Activated T-cell treated with anti-CD3 and anti-CD28 coated beads, Interleukin-2, amount 50 U/mL, for 24 hours (primary cell): ENCODE data around the gene NHSL2.

ENCODE experiments used
- DNase-seq: peaks from one replicate; pipeline ENCODE4 v3.0.0-alpha.2; 2020
- H3K27ac Mint-ChIP-seq: 2 replicates; pipeline ENCODE4 v1.8.0; 2020; ENCODE audit warnings: mild to moderate bottlenecking, mixed read lengths
- H3K27me3 Mint-ChIP-seq: 2 replicates; pipeline ENCODE4 v1.8.0; 2020; ENCODE audit warnings: mixed read lengths
- H3K36me3 Mint-ChIP-seq: 2 replicates; pipeline ENCODE4 v1.8.0; 2020; ENCODE audit warnings: low read depth, mixed read lengths
- H3K4me1 Mint-ChIP-seq: 2 replicates; pipeline ENCODE4 v1.8.0; 2020; ENCODE audit warnings: low read depth, mixed read lengths
- H3K4me3 Mint-ChIP-seq: 2 replicates; pipeline ENCODE4 v1.8.0; 2020; ENCODE audit warnings: mild to moderate bottlenecking, moderate library complexity, mixed read lengths
- H3K9me3 Mint-ChIP-seq: 2 replicates; pipeline ENCODE4 v1.8.0; 2020; ENCODE audit warnings: mixed read lengths

NHSL2 gene

DNA sequence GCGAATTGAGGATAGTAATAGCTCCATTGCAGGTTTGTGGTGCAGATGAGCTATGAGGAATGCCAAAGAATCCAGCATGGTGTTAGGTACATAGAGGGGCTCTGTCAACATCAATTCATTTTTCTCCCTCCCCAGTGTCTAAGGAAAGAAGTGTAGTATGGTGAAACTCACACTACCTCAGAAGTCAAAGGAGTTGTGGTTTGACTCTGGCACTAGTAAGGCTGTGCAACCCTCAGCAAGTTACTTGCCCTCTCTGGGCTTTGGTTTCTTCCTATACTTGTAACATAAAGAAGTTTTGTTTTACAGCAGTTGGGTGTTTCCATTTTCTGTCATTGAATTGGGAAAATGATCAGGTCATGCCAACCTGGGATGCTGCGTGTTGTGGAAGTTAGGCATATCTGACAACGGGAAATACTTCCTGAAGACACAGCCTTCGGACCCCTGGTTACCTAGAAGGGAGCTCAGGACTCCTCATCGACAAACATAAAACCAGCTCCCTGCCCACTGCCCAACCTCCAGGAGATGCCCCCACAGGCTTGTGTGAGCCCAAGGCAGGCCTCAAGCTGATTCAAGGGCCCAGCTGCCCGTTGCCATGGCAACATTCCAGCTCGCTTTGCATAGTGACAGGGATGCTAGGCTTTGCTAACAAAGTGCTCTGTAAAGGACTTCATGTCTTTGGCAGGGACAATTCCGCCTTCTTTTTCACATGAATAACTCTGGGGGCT is 149.7 kb downstream of the NHSL2 start:
- peaks cover 66% of the 10 kb centered on the region for H3K27me3 Mint-ChIP-seq
- no peak overlapping the region for H3K4me3 Mint-ChIP-seq
- no peaks in the 10 kb centered on the region for H3K36me3 Mint-ChIP-seq
- no peak for DNase-seq
- H3K27ac Mint-ChIP-seq: no peak overlapping the region
- H3K4me1 Mint-ChIP-seq: no peaks in the 10 kb centered on the region
- H3K9me3 Mint-ChIP-seq: no peaks in the 10 kb centered on the region

- no peaks in the 10 kb centered on the region for H3K36me3 Mint-ChIP-seq
- DNase-seq: no peak
- no peak overlapping the region for H3K4me3 Mint-ChIP-seq
- H3K27me3 Mint-ChIP-seq: peaks cover 69% of the 10 kb centered on the region
- H3K27ac Mint-ChIP-seq: no peak overlapping the region
- no peaks in the 10 kb centered on the region for H3K4me1 Mint-ChIP-seq
- H3K9me3 Mint-ChIP-seq: no peaks in the 10 kb centered on the region
Measured at GRCh38 chrX:72060921-72061490, 150.4 kb downstream of the NHSL2 start.

DNA sequence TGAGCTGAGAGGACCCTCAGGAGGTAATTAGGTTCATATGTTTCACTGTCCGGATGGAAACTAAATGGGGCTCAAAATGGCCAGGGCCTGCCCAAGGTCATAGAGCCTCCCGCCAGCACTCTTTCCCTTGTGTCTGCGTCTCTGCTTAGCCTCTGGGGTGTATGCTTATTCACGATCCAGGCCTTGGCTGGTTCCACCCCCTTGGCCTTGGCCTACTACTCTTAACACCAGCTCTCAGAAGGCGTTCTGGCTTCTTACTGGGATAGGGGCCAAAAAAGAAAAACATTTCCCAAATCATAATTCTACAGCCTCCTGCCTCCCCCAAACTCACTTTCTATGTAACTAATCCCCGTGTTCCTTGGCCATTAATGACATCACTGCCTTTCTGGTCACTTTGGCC is 152.3 kb downstream of the NHSL2 start:
- Mint-ChIP-seq H3K9me3 (no peaks in the 10 kb centered on the region), H3K4me3 (no peak overlapping the region), H3K36me3 (no peaks in the 10 kb centered on the region), H3K27ac (no peak overlapping the region), H3K27me3 (peaks cover 70% of the 10 kb centered on the region), H3K4me1 (no peaks in the 10 kb centered on the region)
- no peak for DNase-seq

GRCh38 chrX:72069350-72070160 is 158.9 kb downstream of the NHSL2 start:
- H3K36me3 Mint-ChIP-seq: no peaks in the 10 kb centered on the region
- DNase-seq: no peak
- H3K4me1 Mint-ChIP-seq: no peaks in the 10 kb centered on the region
- no peak overlapping the region for H3K27ac Mint-ChIP-seq
- no peaks in the 10 kb centered on the region for H3K9me3 Mint-ChIP-seq
- H3K4me3 Mint-ChIP-seq: no peak overlapping the region
- H3K27me3 Mint-ChIP-seq: peaks cover 85% of the 10 kb centered on the region

GRCh38 chrX:72071213-72071612 is 160.6 kb downstream of the NHSL2 start:
- H3K4me3 Mint-ChIP-seq: no peak overlapping the region
- no peaks in the 10 kb centered on the region for H3K9me3 Mint-ChIP-seq
- H3K27me3 Mint-ChIP-seq: peaks cover 79% of the 10 kb centered on the region
- no peaks in the 10 kb centered on the region for H3K36me3 Mint-ChIP-seq
- DNase-seq: no peak
- H3K4me1 Mint-ChIP-seq: no peaks in the 10 kb centered on the region
- no peak overlapping the region for H3K27ac Mint-ChIP-seq

GRCh38 chrX:72073633-72074032 is 163.0 kb downstream of the NHSL2 start:
- no peak overlapping the region for H3K4me3 Mint-ChIP-seq
- no peak for DNase-seq
- H3K27me3 Mint-ChIP-seq: peaks cover 77% of the 10 kb centered on the region
- no peak overlapping the region for H3K27ac Mint-ChIP-seq
- H3K36me3 Mint-ChIP-seq: no peaks in the 10 kb centered on the region
- H3K9me3 Mint-ChIP-seq: no peaks in the 10 kb centered on the region
- H3K4me1 Mint-ChIP-seq: peaks cover 10% of the 10 kb centered on the region

DNA sequence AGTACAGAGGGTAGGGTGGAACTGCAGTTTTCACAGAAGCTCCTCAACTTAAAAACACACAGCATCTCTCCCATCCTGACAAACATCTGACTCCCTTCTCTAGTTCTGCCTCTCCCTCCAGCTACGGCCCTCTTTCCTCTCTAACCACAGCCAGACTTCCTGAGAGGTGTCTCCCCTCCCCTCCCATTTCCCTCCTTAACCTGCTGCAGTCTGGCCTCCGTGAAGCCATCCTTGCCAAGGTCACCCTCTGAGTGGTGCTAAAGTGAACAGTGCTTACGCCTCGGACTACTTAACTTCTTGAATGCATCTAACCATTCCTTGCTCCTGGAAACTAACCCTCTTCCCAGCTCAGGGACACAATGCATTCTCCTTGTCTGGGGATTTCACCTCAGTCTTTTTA is 167.8 kb downstream of the NHSL2 start:
- Mint-ChIP-seq H3K4me3 (no peak overlapping the region), H3K9me3 (no peaks in the 10 kb centered on the region), H3K27ac (no peak overlapping the region), H3K36me3 (no peaks in the 10 kb centered on the region), H3K4me1 (peaks cover 10% of the 10 kb centered on the region), H3K27me3 (peaks cover 62% of the 10 kb centered on the region)
- no peak for DNase-seq

GRCh38 chrX:72079607-72080006 is 169.0 kb downstream of the NHSL2 start:
- H3K4me1 Mint-ChIP-seq: peaks cover 10% of the 10 kb centered on the region
- no peaks in the 10 kb centered on the region for H3K36me3 Mint-ChIP-seq
- DNase-seq: no peak
- H3K27me3 Mint-ChIP-seq: peaks cover 58% of the 10 kb centered on the region
- no peaks in the 10 kb centered on the region for H3K9me3 Mint-ChIP-seq
- no peak overlapping the region for H3K27ac Mint-ChIP-seq
- no peak overlapping the region for H3K4me3 Mint-ChIP-seq

DNA sequence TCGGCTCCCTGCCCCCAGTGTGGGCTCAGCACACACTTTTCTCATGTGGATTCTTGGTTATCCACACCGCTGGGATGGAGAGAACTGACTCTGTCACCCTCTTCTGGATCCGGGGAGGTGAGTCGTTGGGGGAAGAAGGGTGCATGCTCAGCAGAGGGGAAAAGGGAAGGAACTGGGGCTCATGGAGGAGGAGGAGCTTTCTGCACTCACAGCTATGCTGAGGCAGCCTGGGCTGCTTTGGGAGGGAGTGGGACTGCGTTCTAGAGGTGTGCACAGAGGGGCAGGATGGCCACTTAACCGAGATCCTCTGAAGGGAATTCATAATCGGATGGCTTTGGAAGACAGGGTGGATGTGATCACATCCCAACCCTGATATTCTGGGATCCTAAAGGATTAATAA is 169.5 kb downstream of the NHSL2 start:
- Mint-ChIP-seq H3K27me3 (peaks cover 61% of the 10 kb centered on the region), H3K4me1 (peaks cover 10% of the 10 kb centered on the region), H3K36me3 (no peaks in the 10 kb centered on the region), H3K4me3 (no peak overlapping the region), H3K9me3 (no peaks in the 10 kb centered on the region), H3K27ac (no peak overlapping the region)
- DNase-seq: no peak

GRCh38 chrX:72080800-72081199 is 170.2 kb downstream of the NHSL2 start:
- H3K4me3 Mint-ChIP-seq: no peak overlapping the region
- DNase-seq: no peak
- no peak overlapping the region for H3K27ac Mint-ChIP-seq
- peaks cover 62% of the 10 kb centered on the region for H3K27me3 Mint-ChIP-seq
- H3K4me1 Mint-ChIP-seq: peaks cover 10% of the 10 kb centered on the region
- H3K36me3 Mint-ChIP-seq: no peaks in the 10 kb centered on the region
- no peaks in the 10 kb centered on the region for H3K9me3 Mint-ChIP-seq

DNA sequence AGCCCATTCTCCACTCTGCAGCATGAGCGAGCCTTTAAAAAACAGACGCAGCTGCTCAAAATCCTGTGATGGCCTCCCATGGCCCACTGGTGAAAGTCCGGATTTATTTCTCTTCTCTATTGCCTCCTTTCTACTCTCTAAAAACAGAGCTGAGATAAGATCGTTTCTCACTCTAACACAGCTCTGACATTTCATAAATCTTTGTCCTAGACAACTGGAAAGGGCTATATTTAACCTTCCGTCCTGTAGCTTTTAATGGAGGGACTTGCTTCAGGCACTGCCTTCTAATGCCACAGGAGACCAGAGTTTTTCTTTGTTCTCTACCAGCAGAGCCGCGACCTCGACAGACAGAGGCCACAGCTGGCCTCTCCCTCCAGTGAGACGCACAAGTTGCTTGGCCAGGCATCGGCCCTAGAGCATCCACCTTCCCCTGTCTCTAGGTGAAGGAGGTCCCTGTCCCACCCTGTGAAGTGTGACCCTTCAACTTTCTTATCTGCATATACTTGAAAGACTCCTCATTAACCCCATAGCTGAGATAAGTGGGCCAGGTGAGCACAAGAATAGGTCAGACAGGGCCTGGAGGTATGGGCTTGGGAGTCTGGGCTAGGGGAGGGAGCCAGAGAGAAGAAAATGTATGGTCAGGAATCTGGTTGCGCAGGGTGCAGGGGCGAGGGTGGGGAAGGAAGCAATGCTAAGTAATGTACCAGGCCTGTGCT is 171.1 kb downstream of the NHSL2 start:
- H3K4me3 Mint-ChIP-seq: no peak overlapping the region
- H3K27ac Mint-ChIP-seq: no peak overlapping the region
- peaks cover 10% of the 10 kb centered on the region for H3K4me1 Mint-ChIP-seq
- H3K36me3 Mint-ChIP-seq: no peaks in the 10 kb centered on the region
- no peak for DNase-seq
- peaks cover 59% of the 10 kb centered on the region for H3K27me3 Mint-ChIP-seq
- H3K9me3 Mint-ChIP-seq: no peaks in the 10 kb centered on the region

DNA sequence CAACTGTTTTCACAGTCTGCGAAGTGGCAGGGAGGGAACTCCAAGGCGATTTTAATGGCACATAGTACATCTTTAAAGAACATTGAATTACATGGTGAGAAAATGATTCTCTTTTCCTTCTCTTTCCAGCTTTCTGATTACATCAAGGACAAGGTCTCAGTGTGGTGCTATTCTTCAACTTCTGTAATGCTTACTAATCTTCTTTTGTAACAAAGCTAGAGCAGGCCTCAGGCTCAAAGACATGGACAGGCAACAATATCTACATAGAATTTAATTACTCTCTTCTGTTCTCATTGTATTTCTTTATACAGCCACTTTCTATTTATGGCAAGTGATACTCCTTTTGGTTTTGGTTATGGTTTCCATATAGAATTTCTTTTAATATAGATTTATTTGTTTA is 172.6 kb downstream of the NHSL2 start:
- H3K36me3 Mint-ChIP-seq: no peaks in the 10 kb centered on the region
- DNase-seq: no peak
- H3K27ac Mint-ChIP-seq: no peak overlapping the region
- peaks cover 3% of the 10 kb centered on the region for H3K4me1 Mint-ChIP-seq
- H3K9me3 Mint-ChIP-seq: no peaks in the 10 kb centered on the region
- H3K27me3 Mint-ChIP-seq: peaks cover 55% of the 10 kb centered on the region
- H3K4me3 Mint-ChIP-seq: no peak overlapping the region

DNA sequence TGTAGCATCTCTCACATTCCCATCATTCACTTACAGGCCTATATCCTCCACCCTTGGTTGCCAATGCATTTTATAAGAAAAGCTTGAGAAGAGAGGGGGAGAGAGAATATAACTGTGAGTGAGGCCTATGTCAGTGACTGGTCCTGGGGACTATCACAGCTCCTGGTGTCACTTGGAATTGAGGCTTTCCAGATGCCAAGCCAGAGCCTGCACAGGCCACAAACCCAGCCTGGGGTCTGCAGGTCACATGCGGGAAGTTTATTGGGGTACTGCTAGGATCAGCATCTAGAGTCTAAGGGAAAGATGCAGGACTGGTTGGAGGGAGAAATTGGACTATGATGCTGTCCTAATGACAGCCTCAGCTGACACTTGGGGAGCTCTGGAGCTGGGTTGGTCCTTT is 173.5 kb downstream of the NHSL2 start:
- H3K27ac Mint-ChIP-seq: no peak overlapping the region
- H3K36me3 Mint-ChIP-seq: no peaks in the 10 kb centered on the region
- no peak for DNase-seq
- no peak overlapping the region for H3K4me3 Mint-ChIP-seq
- no peaks in the 10 kb centered on the region for H3K4me1 Mint-ChIP-seq
- H3K9me3 Mint-ChIP-seq: no peaks in the 10 kb centered on the region
- H3K27me3 Mint-ChIP-seq: peaks cover 53% of the 10 kb centered on the region

GRCh38 chrX:72086995-72087394 is 176.3 kb downstream of the NHSL2 start:
- no peaks in the 10 kb centered on the region for H3K9me3 Mint-ChIP-seq
- DNase-seq: no peak
- H3K27ac Mint-ChIP-seq: no peak overlapping the region
- peaks cover 48% of the 10 kb centered on the region for H3K27me3 Mint-ChIP-seq
- H3K4me3 Mint-ChIP-seq: no peak overlapping the region
- no peaks in the 10 kb centered on the region for H3K36me3 Mint-ChIP-seq
- no peaks in the 10 kb centered on the region for H3K4me1 Mint-ChIP-seq
